GM12801 (cell line): ENCODE data around the gene SFXN5.

Experiments
- TF ChIP-seq, protein P1 (sequence below): IDR thresholded peaks from one replicate; pipeline ENCODE4 v1.5.1; 2011; ENCODE audit warnings: control low read depth; ENCODE audit not compliant: insufficient read length; ENCODE audit errors: extremely low read depth

The SFXN5 gene

GRCh38 chr2:72982781-72983499 is 88.6 kb downstream of the SFXN5 start:
- TF ChIP-seq, protein P1, sequence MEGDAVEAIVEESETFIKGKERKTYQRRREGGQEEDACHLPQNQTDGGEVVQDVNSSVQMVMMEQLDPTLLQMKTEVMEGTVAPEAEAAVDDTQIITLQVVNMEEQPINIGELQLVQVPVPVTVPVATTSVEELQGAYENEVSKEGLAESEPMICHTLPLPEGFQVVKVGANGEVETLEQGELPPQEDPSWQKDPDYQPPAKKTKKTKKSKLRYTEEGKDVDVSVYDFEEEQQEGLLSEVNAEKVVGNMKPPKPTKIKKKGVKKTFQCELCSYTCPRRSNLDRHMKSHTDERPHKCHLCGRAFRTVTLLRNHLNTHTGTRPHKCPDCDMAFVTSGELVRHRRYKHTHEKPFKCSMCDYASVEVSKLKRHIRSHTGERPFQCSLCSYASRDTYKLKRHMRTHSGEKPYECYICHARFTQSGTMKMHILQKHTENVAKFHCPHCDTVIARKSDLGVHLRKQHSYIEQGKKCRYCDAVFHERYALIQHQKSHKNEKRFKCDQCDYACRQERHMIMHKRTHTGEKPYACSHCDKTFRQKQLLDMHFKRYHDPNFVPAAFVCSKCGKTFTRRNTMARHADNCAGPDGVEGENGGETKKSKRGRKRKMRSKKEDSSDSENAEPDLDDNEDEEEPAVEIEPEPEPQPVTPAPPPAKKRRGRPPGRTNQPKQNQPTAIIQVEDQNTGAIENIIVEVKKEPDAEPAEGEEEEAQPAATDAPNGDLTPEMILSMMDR: no peak

GRCh38 chr2:72982219-72982618 is 89.3 kb downstream of the SFXN5 start:
- TF ChIP-seq, protein P1: no peak

- TF ChIP-seq, protein P1: no peak
These were observed 90.0 kb downstream of the SFXN5 start for GRCh38 chr2:72981536-72981935.

GRCh38 chr2:72980535-72981217 is 90.8 kb downstream of the SFXN5 start:
- TF ChIP-seq, protein P1: no peak

DNA sequence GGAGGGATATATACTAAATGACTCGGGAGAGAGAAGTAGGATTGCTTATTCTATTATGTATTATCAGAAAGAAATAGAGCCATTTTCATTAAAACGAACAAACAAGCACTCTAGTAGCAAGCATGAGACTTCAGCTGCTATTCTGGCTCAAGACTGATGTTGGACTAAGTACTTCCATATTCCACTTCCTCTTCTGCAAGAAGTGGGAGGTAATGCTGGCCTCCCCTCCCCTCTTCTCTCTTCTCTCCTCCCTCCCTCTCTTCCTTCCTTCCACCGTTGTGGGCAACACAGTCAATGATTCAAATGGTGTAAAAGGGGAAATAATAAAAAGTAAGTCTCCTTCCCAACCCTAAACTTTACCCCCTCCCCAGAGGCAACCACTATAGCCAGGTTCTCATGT is 91.6 kb downstream of the SFXN5 start:
- TF ChIP-seq, protein P1: no peak

DNA sequence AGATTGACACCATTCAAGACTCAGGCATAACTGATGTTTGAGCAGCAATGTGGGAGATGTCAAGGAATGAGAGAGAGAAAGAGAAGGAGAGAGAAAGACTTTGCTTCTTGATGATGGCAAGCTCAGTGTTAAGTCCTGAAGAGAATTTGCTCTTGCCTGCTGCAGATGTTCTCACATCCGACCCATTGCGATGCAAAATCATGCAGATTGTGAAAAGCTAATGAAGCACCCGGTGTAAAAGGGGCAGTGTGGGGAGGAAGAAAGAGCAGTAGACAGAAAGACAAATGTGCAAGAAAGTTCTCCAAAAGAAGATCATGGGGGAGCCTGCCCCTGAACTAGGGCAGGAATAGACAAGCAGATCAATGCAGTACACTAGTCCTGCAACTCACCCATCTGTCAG is 96.5 kb downstream of the SFXN5 start:
- TF ChIP-seq, protein P1: no peak

DNA sequence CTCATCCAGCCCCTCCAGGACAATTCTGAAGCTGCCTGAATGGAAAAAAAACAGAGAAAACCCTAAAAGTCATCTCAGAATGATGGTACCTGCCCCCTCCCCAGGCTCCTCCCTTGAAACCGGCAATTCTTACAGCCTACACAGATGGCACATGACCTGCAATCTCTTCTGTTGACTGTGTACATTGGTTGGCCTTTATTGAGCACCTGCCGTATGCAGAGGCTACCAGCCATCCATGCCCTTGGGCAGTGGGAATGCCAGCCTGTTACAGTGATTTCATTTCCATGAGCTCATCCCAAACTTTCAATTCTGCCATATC is 97.1 kb downstream of the SFXN5 start:
- TF ChIP-seq, protein P1: no peak
